HEK293 (cell line): ENCODE results near the gene PBLD.
"Not testable (repeated sequence)": the region's sequence is repeated elsewhere in the genome, so short reads cannot be mapped to it uniquely, and the experiment has no call there.

Experiments used
- SCRT2 ChIP-seq: fragments of 450-650 bp; formaldehyde crosslinking; IDR thresholded peaks from 2 replicates; pipeline ENCODE4 v1.5.1; 2016; ENCODE audit warnings: missing biosample characterization, missing genetic modification characterization
- YY2 ChIP-seq: fragments of 450-650 bp; formaldehyde crosslinking; IDR thresholded peaks from 2 replicates; pipeline ENCODE4 v1.5.1; 2016; ENCODE audit warnings: missing biosample characterization, missing genetic modification characterization
- TF ChIP-seq, protein P1 (sequence below): fragments of 450-650 bp; formaldehyde crosslinking; IDR thresholded peaks from 2 replicates; pipeline ENCODE4 v1.5.1; 2016; ENCODE audit warnings: missing biosample characterization, missing genetic modification characterization

DNA sequence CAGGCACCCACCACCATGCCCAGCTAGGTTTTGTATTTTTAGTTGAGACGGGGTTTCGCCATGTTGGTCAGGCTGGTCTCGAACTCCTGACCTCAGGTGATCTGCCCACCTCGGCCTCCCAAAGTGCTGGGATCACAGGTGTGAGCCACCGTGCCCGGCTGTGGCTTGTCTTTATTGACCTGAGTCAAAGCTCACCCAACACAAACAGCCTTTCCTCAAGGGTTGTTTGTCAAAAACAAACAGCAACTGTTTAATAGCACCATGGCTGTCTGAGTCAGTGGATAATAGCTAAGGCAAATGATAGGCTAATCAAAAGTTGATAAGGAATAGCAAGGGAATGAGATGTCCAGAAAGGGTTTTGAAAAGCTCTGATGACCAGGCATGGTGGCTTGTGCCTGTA, 17.8 kb downstream of the PBLD start:
- TF ChIP-seq YY2, SCRT2 (tag by site-specific recombination): not testable (repeated sequence)
- TF ChIP-seq, protein P1, sequence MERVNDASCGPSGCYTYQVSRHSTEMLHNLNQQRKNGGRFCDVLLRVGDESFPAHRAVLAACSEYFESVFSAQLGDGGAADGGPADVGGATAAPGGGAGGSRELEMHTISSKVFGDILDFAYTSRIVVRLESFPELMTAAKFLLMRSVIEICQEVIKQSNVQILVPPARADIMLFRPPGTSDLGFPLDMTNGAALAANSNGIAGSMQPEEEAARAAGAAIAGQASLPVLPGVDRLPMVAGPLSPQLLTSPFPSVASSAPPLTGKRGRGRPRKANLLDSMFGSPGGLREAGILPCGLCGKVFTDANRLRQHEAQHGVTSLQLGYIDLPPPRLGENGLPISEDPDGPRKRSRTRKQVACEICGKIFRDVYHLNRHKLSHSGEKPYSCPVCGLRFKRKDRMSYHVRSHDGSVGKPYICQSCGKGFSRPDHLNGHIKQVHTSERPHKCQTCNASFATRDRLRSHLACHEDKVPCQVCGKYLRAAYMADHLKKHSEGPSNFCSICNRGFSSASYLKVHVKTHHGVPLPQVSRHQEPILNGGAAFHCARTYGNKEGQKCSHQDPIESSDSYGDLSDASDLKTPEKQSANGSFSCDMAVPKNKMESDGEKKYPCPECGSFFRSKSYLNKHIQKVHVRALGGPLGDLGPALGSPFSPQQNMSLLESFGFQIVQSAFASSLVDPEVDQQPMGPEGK (tag by site-specific recombination), result not testable (repeated sequence)
